Omental fat pad (tissue), 4 donors: ENCODE data around the gene PLCB1. TPM values are rescaled to one million over a fixed set of nuclear protein-coding genes. Genes with fewer than 3 reads are reported as not detected.

ENCODE experiments used
- ATAC-seq: fragments of 150-250 bp; one replicate; pipeline ENCODE4 v1.9.1; 2016; ENCODE audit warnings: mild to moderate bottlenecking, moderate library complexity; ENCODE audit not compliant: low FRiP score
- DNase-seq: peaks from one replicate; pipeline ENCODE4 v3.0.0-alpha.2; 2019; ENCODE audit warnings: low spot score
- total RNA-seq, 4 donors: library from RNA; depleted of rRNA; stranded (reverse); fragments of >200 nt; gene quantifications; one replicate each; pipeline ENCODE4 v1.1.0, GENCODE V29; 2016
- TF ChIP-seq, protein P1 (sequence below), 3 donors: fragments of 450-650 bp; IDR thresholded peaks; one replicate each; pipeline ENCODE4 v1.5.1; 2016 to 2017; ENCODE audit warnings: antibody characterized with exemption in 3 of 3, mild to moderate bottlenecking in 3 of 3, moderate library complexity in 2 of 3

The PLCB1 gene
- total RNA-seq, 4 donors from 2014 or later, result 22.4 to 60.5 (median 36.4) TPM

DNA sequence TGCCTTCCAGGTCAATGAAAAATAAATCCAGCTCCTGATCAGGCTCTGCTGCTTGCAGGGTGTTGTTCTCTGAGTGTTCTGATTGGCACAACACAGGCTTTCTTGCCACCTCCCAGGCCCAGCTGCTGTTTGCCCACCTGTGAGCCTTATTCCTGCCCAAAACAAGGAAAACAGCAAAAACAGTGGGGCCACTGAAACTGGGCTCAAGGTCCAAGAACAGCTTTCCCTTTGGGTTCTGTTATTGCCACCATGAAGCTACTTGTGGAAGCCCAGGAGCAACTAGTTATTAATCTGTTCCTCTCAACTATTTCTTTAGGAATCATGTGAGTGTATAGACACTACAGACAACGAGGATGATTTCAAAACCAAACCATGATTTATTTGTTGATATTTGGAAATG is 159.1 kb downstream of the PLCB1 start:
- DNase-seq (no peak), ATAC-seq (no peak)
- TF ChIP-seq, protein P1, sequence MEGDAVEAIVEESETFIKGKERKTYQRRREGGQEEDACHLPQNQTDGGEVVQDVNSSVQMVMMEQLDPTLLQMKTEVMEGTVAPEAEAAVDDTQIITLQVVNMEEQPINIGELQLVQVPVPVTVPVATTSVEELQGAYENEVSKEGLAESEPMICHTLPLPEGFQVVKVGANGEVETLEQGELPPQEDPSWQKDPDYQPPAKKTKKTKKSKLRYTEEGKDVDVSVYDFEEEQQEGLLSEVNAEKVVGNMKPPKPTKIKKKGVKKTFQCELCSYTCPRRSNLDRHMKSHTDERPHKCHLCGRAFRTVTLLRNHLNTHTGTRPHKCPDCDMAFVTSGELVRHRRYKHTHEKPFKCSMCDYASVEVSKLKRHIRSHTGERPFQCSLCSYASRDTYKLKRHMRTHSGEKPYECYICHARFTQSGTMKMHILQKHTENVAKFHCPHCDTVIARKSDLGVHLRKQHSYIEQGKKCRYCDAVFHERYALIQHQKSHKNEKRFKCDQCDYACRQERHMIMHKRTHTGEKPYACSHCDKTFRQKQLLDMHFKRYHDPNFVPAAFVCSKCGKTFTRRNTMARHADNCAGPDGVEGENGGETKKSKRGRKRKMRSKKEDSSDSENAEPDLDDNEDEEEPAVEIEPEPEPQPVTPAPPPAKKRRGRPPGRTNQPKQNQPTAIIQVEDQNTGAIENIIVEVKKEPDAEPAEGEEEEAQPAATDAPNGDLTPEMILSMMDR (IDR thresholded peaks at IDR 0.05), result no peak

DNA sequence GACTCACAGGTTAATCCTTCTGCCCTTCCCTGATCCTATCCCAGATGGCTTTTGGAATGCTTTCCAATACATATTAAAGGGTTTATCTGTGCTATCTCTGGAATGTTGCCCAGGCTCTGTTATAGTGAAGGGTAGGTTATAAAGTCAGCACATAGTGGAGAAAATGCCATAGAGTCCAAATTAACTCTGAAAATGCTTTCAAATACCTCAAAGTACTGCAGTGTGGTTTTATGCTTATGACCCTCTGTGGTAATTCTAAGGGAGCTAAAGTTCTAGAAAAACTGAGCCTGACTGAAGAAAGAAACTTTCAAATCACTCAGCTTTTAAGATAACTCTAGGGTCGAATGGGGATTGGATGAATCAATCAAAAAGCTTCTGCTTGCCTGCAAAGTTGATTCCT is 159.8 kb downstream of the PLCB1 start:
- no peak for ATAC-seq

DNA sequence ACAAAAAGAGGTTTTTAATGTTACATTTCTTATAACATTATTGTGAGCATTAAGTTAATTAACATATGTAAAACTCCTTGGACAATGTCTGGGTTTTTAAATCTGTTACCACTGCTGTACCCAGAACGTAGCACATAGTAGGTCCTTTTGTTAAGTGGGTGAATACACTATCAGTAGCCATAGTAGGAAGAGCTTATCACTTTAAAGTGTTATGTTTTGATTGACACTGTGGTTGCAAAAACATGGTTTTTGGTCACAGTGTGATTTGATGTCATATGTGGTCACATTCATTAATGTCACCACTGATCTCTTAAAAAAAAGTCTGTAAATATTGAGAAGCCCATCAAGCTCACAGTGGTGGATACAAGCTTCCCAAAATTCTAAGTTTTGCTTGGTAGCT is 160.7 kb downstream of the PLCB1 start:
- TF ChIP-seq, protein P1 (IDR thresholded peaks at IDR 0.05), result no peak
- ATAC-seq (no peak), DNase-seq (no peak)

More for the DNA sequence above, 159.8 kb downstream of the PLCB1 start:
- no peak for DNase-seq
- TF ChIP-seq, protein P1 (IDR thresholded peaks at IDR 0.05), result no peak

DNA sequence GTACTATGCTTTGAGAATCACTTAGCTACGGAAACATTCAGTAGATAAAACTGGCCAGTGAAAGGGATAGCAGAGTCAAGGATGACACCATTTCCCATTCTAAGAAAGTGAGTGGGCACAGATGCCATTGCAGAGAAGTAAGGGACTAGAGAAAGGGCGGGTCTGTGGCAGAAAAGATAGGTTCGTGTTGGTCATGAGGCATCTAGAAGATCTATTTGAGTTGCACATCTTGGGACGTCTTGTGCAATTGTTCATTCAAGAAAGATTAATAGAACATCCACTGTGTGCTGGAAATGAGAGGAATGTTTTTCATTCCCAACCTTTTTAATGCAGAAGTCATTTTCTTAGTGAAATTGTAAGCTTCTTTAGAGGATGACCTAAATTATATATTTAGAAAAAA is 161.7 kb downstream of the PLCB1 start:
- ATAC-seq (no peak), DNase-seq (no peak)
- TF ChIP-seq, protein P1 (IDR thresholded peaks at IDR 0.05), result no peak

DNA sequence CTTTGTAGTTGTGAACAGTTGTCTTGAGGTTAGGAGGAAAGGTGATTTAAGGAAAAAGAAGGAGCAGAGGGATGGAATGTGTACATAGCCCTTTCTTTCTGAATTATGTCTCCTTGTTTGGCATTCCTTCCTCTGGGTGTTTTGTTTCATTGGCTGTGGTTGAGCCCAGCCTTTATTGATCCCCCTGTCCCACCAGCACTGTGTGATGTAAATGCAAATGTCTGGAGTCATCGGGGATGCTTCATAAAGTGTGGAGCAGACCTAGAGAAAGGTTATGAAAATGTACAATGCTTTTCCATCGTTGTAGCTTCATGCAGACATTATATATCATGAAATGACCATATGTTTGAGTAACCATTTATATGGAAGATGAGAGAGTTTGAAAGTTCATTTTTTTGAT is 164.5 kb downstream of the PLCB1 start:
- TF ChIP-seq, protein P1 (IDR thresholded peaks at IDR 0.05), result no peak
- DNase-seq, result no peak
- no peak for ATAC-seq

DNA sequence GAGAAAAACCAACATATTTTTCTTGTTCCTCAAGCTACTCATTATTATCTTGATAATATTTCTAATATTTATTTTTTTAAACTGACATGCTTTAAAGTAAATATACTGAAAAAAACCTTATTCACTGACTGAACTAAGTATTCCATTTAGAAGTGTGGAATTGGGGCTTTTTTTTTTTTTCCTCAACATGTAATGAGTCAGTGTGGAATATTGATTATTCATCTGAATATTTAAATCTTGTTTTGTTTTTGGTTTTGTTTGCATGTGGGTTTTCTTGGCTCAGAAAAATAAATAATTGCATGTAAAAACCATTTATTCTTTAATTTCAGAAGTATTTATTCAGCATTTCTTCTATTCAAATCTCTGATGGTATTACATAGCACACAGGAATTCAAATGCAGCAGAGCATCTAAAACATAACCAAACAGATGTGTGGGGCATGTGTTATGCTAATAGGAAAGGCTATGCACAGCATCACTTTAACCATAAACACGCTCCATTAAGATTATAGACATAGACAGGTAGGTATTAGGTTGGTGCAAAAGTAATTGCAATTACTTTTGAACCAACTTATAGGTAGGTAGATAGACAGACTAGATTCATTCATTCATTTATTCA is 166.5 kb downstream of the PLCB1 start:
- DNase-seq (no peak), ATAC-seq (no peak)
- TF ChIP-seq, protein P1 (IDR thresholded peaks at IDR 0.05), result no peak

DNA sequence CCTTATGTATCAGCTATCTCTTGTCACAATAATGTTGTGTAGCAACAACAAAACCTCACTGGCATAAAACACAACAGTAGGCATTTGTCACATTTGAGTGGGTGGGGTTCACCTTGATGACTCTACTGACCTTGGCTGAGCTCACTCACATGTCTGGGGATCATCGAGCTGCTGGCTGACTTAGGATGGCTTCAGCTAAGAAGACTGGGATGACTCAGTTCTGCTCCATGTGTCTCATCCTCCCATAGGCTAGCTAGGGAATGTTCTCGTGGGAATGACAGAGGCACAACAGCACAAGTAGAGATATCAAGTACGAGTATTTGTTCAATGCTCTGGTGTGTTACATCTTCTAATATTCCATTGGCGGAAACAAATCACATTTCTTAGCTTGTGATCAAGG is 167.9 kb downstream of the PLCB1 start:
- ATAC-seq, result no peak
- TF ChIP-seq, protein P1 (IDR thresholded peaks at IDR 0.05), result no peak
- no peak for DNase-seq
